ENCODE results near the gene PLET1.

Gene PLET1

GRCh38 chr11:112260490-112260889 lies at the start of gene PLET1:
PLET1 (minus strand) TSS chr11:112260860; CDS start chr11:112260589, 271 bp downstream.
- no peak for DNase-seq

- DNase-seq = no peak
Measured at GRCh38 chr11:112310419-112310818, 49.8 kb upstream of the PLET1 start.

- no peak for DNase-seq
Measured at GRCh38 chr11:112308651-112309050, 48.0 kb upstream of the PLET1 start.

- DNase-seq = no peak
Measured at GRCh38 chr11:112307616-112308015, 47.0 kb upstream of the PLET1 start.

GRCh38 chr11:112306230-112306629 lies 45.6 kb upstream of the PLET1 start:
- no peak for DNase-seq

- no peak for DNase-seq
Measured at GRCh38 chr11:112304914-112305313, 44.3 kb upstream of the PLET1 start.

- no peak for DNase-seq
Measured at GRCh38 chr11:112303616-112304015, 43.0 kb upstream of the PLET1 start.

- no peak for DNase-seq
Measured at GRCh38 chr11:112302226-112302868, 41.7 kb upstream of the PLET1 start.

GRCh38 chr11:112300094-112300786 lies 39.6 kb upstream of the PLET1 start:
- DNase-seq = no peak

- DNase-seq = no peak
Measured at GRCh38 chr11:112298535-112298934, 37.9 kb upstream of the PLET1 start.

- no peak for DNase-seq
Measured at GRCh38 chr11:112297248-112297866, 36.7 kb upstream of the PLET1 start.

GRCh38 chr11:112296044-112296443 lies 35.4 kb upstream of the PLET1 start:
- no peak for DNase-seq

GRCh38 chr11:112294688-112295340 lies 34.2 kb upstream of the PLET1 start:
- no peak for DNase-seq

GRCh38 chr11:112293614-112294013 lies 33.0 kb upstream of the PLET1 start:
- no peak for DNase-seq

GRCh38 chr11:112292785-112293407 lies 32.2 kb upstream of the PLET1 start:
- peak; percentile 30 to 72 for DNase-seq

GRCh38 chr11:112292188-112292587 lies 31.5 kb upstream of the PLET1 start:
- no peak for DNase-seq

- DNase-seq = no peak
Measured at GRCh38 chr11:112291191-112291590, 30.5 kb upstream of the PLET1 start.

- DNase-seq = peak in 1 of 2 experiments; percentile 43
Measured at GRCh38 chr11:112290493-112290850, 29.8 kb upstream of the PLET1 start.

- peak; percentile 45 to 74 for DNase-seq
Measured at GRCh38 chr11:112289588-112290492, 29.2 kb upstream of the PLET1 start.

- no peak for DNase-seq
Measured at GRCh38 chr11:112288021-112288420, 27.4 kb upstream of the PLET1 start.

- no peak for DNase-seq
Measured at GRCh38 chr11:112285841-112286311, 25.2 kb upstream of the PLET1 start.

GRCh38 chr11:112281726-112282125 lies 21.1 kb upstream of the PLET1 start:
- no peak for DNase-seq

Data from SW 1271 (cell line).